Activated CD4-positive, alpha-beta T cell treated with anti-CD3 and anti-CD28 coated beads, Interleukin-2, amount 10 ng/mL, durations not matched to agents 7 days and 5 days (primary cell): ENCODE data around the gene MCTS1. TPM values are rescaled to one million over a fixed set of nuclear protein-coding genes. Genes with fewer than 3 reads are reported as not detected.
"Not testable (repeated sequence)": the region's sequence is repeated elsewhere in the genome, so short reads cannot be mapped to it uniquely, and the experiment has no call there.

Source experiments
- CTCF ChIA-PET: fragments of 350-600 bp; sonication (Branson Sonifier 250); formaldehyde crosslinking; loops from one replicate; lab custom pipeline; 2021; ENCODE audit warnings: antibody characterized with exemption; lab: Charles Lee
- POLR2A ChIA-PET: fragments of 350-600 bp; sonication (Branson Sonifier 250); formaldehyde crosslinking; loops from one replicate; lab custom pipeline; 2021; ENCODE audit warnings: antibody characterized with exemption; lab: Charles Lee
- DNase-seq: peaks from one replicate; pipeline ENCODE4 v3.0.0-alpha.2; 2020
- H3K27ac Mint-ChIP-seq: one replicate; pipeline ENCODE4 v1.8.0; 2021; ENCODE audit warnings: mild to moderate bottlenecking, moderate library complexity, mixed read lengths
- H3K27me3 Mint-ChIP-seq: one replicate; pipeline ENCODE4 v1.8.0; 2021; ENCODE audit warnings: mixed read lengths
- H3K36me3 Mint-ChIP-seq: one replicate; pipeline ENCODE4 v1.8.0; 2021; ENCODE audit warnings: low read depth, mixed read lengths
- H3K4me1 Mint-ChIP-seq: one replicate; pipeline ENCODE4 v1.8.0; 2021; ENCODE audit warnings: mixed read lengths
- H3K4me3 Mint-ChIP-seq: one replicate; pipeline ENCODE4 v1.8.0; 2021; ENCODE audit warnings: mild to moderate bottlenecking, moderate library complexity, mixed read lengths
- H3K9me3 Mint-ChIP-seq: one replicate; pipeline ENCODE4 v1.8.0; 2021; ENCODE audit warnings: mixed read lengths
- total RNA-seq, 2 experiments: library from RNA; stranded (reverse); gene quantifications; one replicate each; pipeline ENCODE4 v1.2.3, GENCODE V29; 2021

MCTS1 gene
- total RNA-seq, 2 experiments from 2014 or later, result 51.1 to 59.0 TPM

DNA sequence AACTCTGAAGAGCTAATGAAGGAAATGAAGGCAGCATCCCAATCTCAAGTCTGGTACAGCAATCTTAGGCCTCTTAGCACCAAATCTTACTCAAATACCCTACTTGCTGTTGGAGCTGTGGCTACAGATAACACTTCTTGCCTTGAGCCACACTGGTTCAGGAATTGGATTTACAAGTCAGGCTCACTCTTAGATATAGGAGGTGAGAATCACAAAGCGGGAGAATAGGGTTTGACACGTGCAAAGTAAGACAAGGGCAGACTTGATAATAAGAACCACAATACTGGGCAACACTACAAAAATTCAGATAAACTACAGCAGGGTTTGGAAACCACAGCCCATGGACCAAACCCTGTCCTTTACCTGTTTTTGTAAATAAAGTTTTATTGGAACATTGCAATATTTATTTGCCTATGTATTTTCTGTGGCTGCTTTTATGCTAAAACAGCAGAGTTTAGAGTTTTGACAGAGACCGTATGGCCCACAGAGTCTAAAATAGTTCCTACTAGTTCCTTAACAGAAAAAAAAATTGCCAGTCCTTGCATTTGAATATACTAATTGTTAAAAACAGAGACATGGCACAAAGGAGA lies 33.8 kb upstream of the MCTS1 start:
- POLR2A ChIA-PET, result no interaction called here
- H3K27me3 Mint-ChIP-seq, result no peaks in the 10 kb centered on the region

DNA sequence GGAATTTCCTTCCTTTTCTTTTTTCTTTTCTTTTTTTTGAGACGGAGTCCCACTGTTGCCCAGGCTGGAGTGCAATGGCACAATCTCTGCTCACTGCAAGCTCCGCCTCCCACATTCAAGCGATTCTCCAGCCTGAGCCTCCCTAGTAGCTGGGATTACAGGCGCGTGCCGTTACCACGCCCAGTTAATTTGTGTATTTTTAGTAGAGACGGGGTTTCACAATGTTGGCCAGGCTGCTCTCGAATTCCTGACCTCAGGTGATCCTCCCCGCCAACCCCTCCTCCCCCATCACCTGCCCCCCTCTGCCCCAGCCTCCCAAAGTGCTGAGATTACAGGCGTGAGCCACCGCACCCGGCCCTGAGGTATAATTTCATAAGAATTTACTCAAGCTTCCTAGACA lies 30.1 kb upstream of the MCTS1 start:
- POLR2A ChIA-PET, H3K27ac Mint-ChIP-seq, CTCF ChIA-PET, H3K4me1 Mint-ChIP-seq, H3K4me3 Mint-ChIP-seq, H3K36me3 Mint-ChIP-seq, H3K9me3 Mint-ChIP-seq, DNase-seq, H3K27me3 Mint-ChIP-seq: not testable (repeated sequence)

More for the DNA sequence above, 33.8 kb upstream of the MCTS1 start:
- no peak for DNase-seq
- H3K27ac Mint-ChIP-seq, result no peak overlapping the region
- no peaks in the 10 kb centered on the region for H3K36me3 Mint-ChIP-seq
- peaks cover 4% of the 10 kb centered on the region for H3K4me1 Mint-ChIP-seq
- no peaks in the 10 kb centered on the region for H3K9me3 Mint-ChIP-seq
- H3K4me3 Mint-ChIP-seq, result no peak overlapping the region
- CTCF ChIA-PET, result no interaction called here

DNA sequence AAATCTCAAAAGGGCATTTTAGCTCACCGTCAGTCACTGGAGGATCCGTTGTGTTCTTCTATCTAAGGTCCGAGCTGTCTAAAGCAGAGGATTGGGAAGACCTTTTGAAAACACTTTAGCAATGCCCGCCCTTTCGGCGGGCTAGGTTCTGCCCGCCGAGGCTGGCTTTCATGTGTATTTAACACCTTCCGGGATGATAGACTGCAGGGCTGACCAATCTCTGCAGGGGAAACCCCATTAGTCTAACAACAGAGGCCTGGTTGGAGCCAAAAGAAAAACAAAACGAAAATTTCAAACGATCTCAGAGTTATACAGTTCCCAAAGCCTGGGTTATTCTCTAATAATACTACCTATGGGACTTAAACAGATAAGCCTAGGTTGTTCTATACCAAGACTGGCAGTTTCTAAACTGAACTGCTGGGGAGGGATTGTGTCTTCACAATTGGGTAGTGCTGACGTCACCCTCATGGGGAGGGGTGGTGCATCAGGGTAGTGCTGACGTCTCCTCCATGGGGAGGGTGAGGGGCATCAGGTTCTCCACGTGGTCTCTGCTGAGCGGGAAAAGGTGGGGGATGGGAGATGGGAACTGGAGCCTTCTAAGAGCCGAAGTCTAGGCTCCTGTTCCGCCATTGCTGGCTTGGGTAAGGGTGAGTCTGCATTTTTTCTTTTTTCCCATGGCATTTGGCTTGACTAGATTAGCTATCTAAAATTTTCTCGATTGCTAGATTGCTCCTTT lies 28.4 kb upstream of the MCTS1 start:
- ChIA-PET POLR2A (no interaction called here), CTCF (no interaction called here)
- H3K4me3 Mint-ChIP-seq, result no peak overlapping the region
- no peak for DNase-seq
- H3K4me1 Mint-ChIP-seq, result peaks cover 4% of the 10 kb centered on the region
- no peaks in the 10 kb centered on the region for H3K36me3 Mint-ChIP-seq
- H3K9me3 Mint-ChIP-seq, result no peaks in the 10 kb centered on the region
- no peaks in the 10 kb centered on the region for H3K27me3 Mint-ChIP-seq
- H3K27ac Mint-ChIP-seq, result no peak overlapping the region

DNA sequence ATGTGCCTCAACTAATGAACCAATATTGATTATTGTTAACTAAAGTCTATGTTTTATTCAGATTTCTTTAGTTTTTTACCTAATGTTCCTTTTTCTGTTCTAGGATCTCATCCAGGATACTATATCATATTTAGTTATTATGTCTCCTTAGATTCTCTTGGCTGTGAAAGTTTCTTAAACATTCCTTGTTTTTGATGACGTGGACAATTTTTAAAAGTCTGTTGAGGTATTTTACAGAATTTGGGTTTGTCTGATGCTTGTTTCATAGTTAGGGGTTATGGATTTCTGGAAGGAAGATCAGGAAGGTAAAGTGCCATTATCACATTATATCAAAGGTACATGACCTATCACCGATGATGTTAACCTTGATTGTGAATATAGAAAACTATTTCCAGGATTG lies 18.2 kb upstream of the MCTS1 start:
- Mint-ChIP-seq H3K27me3 (peaks cover 5% of the 10 kb centered on the region), H3K9me3 (no peaks in the 10 kb centered on the region), H3K4me3 (no peak overlapping the region), H3K27ac (no peak overlapping the region), H3K36me3 (no peaks in the 10 kb centered on the region), H3K4me1 (no peaks in the 10 kb centered on the region)
- DNase-seq, result no peak
- ChIA-PET POLR2A (no interaction called here), CTCF (no interaction called here)

- peak; percentile 52 for DNase-seq
- Mint-ChIP-seq H3K4me1 (peaks cover 9% of the 10 kb centered on the region), H3K36me3 (peaks cover 6% of the 10 kb centered on the region), H3K4me3 (peak overlapping the region; percentile 99), H3K9me3 (no peaks in the 10 kb centered on the region), H3K27me3 (no peaks in the 10 kb centered on the region), H3K27ac (peak overlapping the region; percentile 100)
- ChIA-PET CTCF (interaction anchor here (0.9 to 2.1 kb wide), 4 partner anchors 10 to 44 kb away, joined by 3 to 5 read pairs (median 4); partner anchors contain the start of gene CUL4B), POLR2A (interaction anchor here (0.8 to 1.8 kb wide), 3 partner anchors 25 to 186 kb away, joined by 4 to 14 read pairs (median 5); partner anchors contain the start of genes C1GALT1C1 and CUL4B)
Observed at GRCh38 chrX:120604361-120604782, 471 bp downstream of the MCTS1 start.

DNA sequence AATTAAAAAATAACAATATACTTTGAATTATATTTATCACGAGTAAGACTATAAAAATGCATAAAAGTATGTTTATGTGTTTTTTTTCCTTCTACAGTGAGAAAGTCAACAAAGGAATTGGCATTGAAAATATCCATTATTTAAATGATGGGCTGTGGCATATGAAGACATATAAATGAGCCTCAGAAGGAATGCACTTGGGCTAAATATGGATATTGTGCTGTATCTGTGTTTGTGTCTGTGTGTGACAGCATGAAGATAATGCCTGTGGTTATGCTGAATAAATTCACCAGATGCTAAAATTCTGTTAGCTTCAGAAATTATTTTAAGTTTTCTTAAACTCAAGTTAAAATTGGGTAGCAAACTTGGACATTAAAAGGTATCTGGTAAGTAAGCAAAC lies 8.2 kb downstream of the MCTS1 start:
- Mint-ChIP-seq H3K4me1 (peaks cover 3% of the 10 kb centered on the region), H3K9me3 (no peaks in the 10 kb centered on the region), H3K27me3 (no peaks in the 10 kb centered on the region), H3K4me3 (no peak overlapping the region), H3K27ac (no peak overlapping the region), H3K36me3 (peaks cover 30% of the 10 kb centered on the region)
- DNase-seq, result no peak
- ChIA-PET POLR2A (no interaction called here), CTCF (interaction anchor here (0.7 kb wide), 1 partner anchor 867 kb away, joined by 3 read pairs; no protein-coding TSS in a partner anchor)

GRCh38 chrX:120614816-120615215 lies 10.9 kb downstream of the MCTS1 start:
- POLR2A ChIA-PET, result no interaction called here
- H3K4me1 Mint-ChIP-seq, result no peaks in the 10 kb centered on the region
- H3K27me3 Mint-ChIP-seq, result no peaks in the 10 kb centered on the region
- DNase-seq, result no peak
- H3K27ac Mint-ChIP-seq, result no peak overlapping the region
- H3K36me3 Mint-ChIP-seq, result peaks cover 32% of the 10 kb centered on the region
- CTCF ChIA-PET, result no interaction called here
- H3K4me3 Mint-ChIP-seq, result no peak overlapping the region
- no peaks in the 10 kb centered on the region for H3K9me3 Mint-ChIP-seq

GRCh38 chrX:120617996-120618630 lies 14.2 kb downstream of the MCTS1 start:
- Mint-ChIP-seq H3K27me3 (no peaks in the 10 kb centered on the region), H3K4me3 (no peak overlapping the region), H3K9me3 (no peaks in the 10 kb centered on the region), H3K27ac (no peak overlapping the region), H3K4me1 (no peaks in the 10 kb centered on the region), H3K36me3 (peaks cover 35% of the 10 kb centered on the region)
- DNase-seq, result no peak
- POLR2A ChIA-PET, result no interaction called here
- CTCF ChIA-PET, result interaction anchor here (0.9 kb wide), 1 partner anchor 152 kb away, joined by 3 read pairs; no protein-coding TSS in a partner anchor

DNA sequence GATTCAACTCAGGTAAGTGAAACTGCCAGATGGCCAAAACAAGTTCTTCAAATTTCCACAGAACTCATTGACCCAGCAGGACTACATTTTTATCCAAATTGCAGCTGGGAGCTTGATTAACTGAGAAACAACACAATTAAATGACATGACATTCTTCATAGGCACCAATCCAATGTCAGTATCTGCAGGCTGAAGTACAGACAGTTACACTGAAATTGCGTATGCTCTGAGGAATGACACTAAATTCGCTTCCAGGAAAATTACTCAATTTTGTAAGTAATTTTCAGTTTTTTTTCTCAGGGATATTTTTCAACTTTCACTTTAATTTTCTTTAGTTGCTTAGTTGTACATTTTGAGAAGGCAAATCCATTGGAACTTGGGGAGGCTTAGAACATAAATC lies 21.5 kb downstream of the MCTS1 start:
- POLR2A ChIA-PET, result no interaction called here
- Mint-ChIP-seq H3K4me3 (no peak overlapping the region), H3K9me3 (no peaks in the 10 kb centered on the region), H3K36me3 (peaks cover 29% of the 10 kb centered on the region), H3K4me1 (peaks cover 26% of the 10 kb centered on the region), H3K27ac (no peak overlapping the region), H3K27me3 (no peaks in the 10 kb centered on the region)
- CTCF ChIA-PET, result no interaction called here
- no peak for DNase-seq

DNA sequence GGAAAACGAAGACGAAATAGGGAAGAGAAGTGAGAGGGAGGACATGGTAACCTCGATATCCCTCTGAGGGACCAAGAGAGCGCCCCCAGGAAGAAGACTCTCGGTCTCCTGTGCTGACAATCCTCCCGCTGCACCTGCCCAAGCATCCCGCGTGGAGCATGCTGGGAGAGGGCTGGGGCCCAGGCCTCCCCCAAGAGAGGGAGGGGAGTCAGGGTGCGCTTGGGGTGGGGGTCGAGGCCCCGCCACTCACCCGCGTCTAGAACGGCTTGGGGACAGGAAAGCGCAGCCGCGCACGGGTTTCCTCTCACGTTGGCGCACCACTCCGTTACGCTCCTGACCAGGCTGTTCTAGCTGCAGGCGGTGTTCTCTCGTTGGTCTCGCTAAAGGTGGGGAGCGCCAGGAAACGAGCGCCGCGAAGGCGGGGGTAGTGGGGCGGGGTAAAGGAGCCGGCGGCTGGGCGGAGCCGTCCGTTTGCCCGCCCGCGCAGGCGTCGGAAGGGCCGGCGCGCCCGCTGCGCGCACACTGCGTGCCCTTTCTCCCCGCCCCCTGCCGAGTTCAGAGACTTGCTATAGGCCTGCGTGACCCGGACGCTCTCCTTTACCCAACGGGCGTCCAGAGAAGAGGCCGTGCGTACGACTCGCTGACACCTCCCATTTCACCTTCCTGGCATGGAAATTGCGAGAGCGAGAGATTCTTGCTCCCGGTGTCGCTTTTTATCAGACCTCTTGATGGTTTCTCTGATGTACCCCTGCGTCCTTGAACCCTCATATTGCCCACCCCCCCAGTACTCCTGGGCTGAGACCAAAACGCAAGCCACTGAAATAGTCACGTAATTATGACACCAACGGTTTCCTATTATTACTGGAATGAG lies 26.0 kb downstream of the MCTS1 start, which contains the start of gene C1GALT1C1:
Gene C1GALT1C1, minus strand, starts transcription at position 388 of the 871 bp plus-strand sequence. CDS start 2,888 bp downstream, outside the sequence.
- CTCF ChIA-PET, result interaction anchor here (0.6 kb wide), 1 partner anchor 679 kb away, joined by 3 read pairs; no protein-coding TSS in a partner anchor
- H3K36me3 Mint-ChIP-seq, result peaks cover 13% of the 10 kb centered on the region
- H3K27ac Mint-ChIP-seq, result peak within 1 kb of the TSS; percentile 96
- H3K27me3 Mint-ChIP-seq, result no peaks in the 10 kb centered on the region
- H3K4me1 Mint-ChIP-seq, result peaks cover 29% of the 10 kb centered on the region
- peak within 1 kb of the TSS; percentile 83 for H3K4me3 Mint-ChIP-seq
- POLR2A ChIA-PET, result interaction anchor here (1.0 kb wide), 1 partner anchor 26 kb away, joined by 4 read pairs; the partner anchor contains the start of gene MCTS1
- peak; percentile 92 for DNase-seq
- no peaks in the 10 kb centered on the region for H3K9me3 Mint-ChIP-seq

- H3K27me3 Mint-ChIP-seq, result no peaks in the 10 kb centered on the region
- ChIA-PET POLR2A (no interaction called here), CTCF (no interaction called here)
- no peak for DNase-seq
- H3K27ac Mint-ChIP-seq, result no peak overlapping the region
- H3K4me3 Mint-ChIP-seq, result no peak overlapping the region
- H3K9me3 Mint-ChIP-seq, result no peaks in the 10 kb centered on the region
- H3K36me3 Mint-ChIP-seq, result no peaks in the 10 kb centered on the region
- no peaks in the 10 kb centered on the region for H3K4me1 Mint-ChIP-seq
Observed at GRCh38 chrX:120638619-120639018, 34.7 kb downstream of the MCTS1 start.

GRCh38 chrX:120642871-120643270 lies 39.0 kb downstream of the MCTS1 start:
- ChIA-PET POLR2A (no interaction called here), CTCF (no interaction called here)
- Mint-ChIP-seq H3K27ac (no peak overlapping the region), H3K27me3 (no peaks in the 10 kb centered on the region), H3K36me3 (no peaks in the 10 kb centered on the region), H3K4me3 (no peak overlapping the region), H3K9me3 (no peaks in the 10 kb centered on the region), H3K4me1 (no peaks in the 10 kb centered on the region)
- no peak for DNase-seq
